Thymus (tissue), 11 donors: Measurements from ENCODE around the gene SLC38A3. TPM values are rescaled to one million over a fixed set of nuclear protein-coding genes. Genes with fewer than 3 reads are reported as not detected.

ENCODE experiments used
- DNase-seq, 9 donors: peaks; one replicate each; pipeline ENCODE4 v3.0.0-alpha.2; 2013; ENCODE audit warnings: low spot score in 9 of 9, low read depth in 6 of 9, missing footprints in 1 of 9
- H3K27ac ChIP-seq, 2 donors: one replicate each; pipeline ENCODE4 v1.5.1; 2013; ENCODE audit warnings: control low read depth in 1 of 2, low read depth in 1 of 2, low read length in 1 of 2, mild to moderate bottlenecking in 1 of 2, moderate library complexity in 1 of 2
- H3K27me3 ChIP-seq, 2 donors: one replicate each; pipeline ENCODE4 v1.5.1; 2013; ENCODE audit warnings: low read length in 1 of 2; ENCODE audit not compliant: control insufficient read depth in 2 of 2, insufficient read depth in 1 of 2
- H3K36me3 ChIP-seq, 2 donors: one replicate each; pipeline ENCODE4 v1.5.1; 2013; ENCODE audit warnings: low read length in 1 of 2, mild to moderate bottlenecking in 1 of 2, moderate library complexity in 1 of 2; ENCODE audit not compliant: control insufficient read depth in 2 of 2, insufficient read depth in 2 of 2
- H3K4me1 ChIP-seq, 2 donors: one replicate each; pipeline ENCODE4 v1.5.1; 2013; ENCODE audit warnings: low read length in 2 of 2; ENCODE audit not compliant: control insufficient read depth in 2 of 2, insufficient read depth in 2 of 2
- H3K4me3 ChIP-seq, 2 donors: one replicate each; pipeline ENCODE4 v1.5.1; 2013; ENCODE audit warnings: low read length in 2 of 2, control low read depth in 1 of 2, mild to moderate bottlenecking in 1 of 2
- H3K9me3 ChIP-seq, 2 donors: one replicate each; pipeline ENCODE4 v1.5.1; 2013; ENCODE audit warnings: low read length in 1 of 2, mild to moderate bottlenecking in 1 of 2; ENCODE audit not compliant: control insufficient read depth in 2 of 2, insufficient read depth in 1 of 2
- WGBS: extraction: QIAGEN DNeasy Blood & Tissue Kit; methylation state at CpG from one replicate; pipeline ENCODE4 v1.1.7; 2013; 5-methylcytosine and 5-hydroxymethylcytosine counted together
- polyA plus RNA-seq: library from polyadenylated mRNA; stranded (reverse); fragments of 200-250 nt; gene quantifications from one replicate; pipeline ENCODE4 v1.2.3, GENCODE V29; 2013
- total RNA-seq: library from RNA; stranded (reverse); fragments of 120-200 nt; gene quantifications from one replicate; pipeline ENCODE4 v1.2.4, GENCODE V29; 2013
- donor health status: healthy.

The SLC38A3 gene
- total and polyA plus RNA-seq, 2 donors: 0.05 to 0.18 TPM

- Histone ChIP-seq H3K27ac (peak overlapping the region; percentile 88 to 97), H3K4me1 (peaks cover 28 to 74% of the 10 kb centered on the region in 2 donors), H3K36me3 (peaks cover 30 to 60% of the 10 kb centered on the region in 2 donors), H3K9me3 (no peaks in the 10 kb centered on the region), H3K4me3 (peak overlapping the region; percentile 55 to 56), H3K27me3 (no peaks in the 10 kb centered on the region)
- 1% methylated on average over 25 of the region's 25 CpGs for WGBS
- peak in 8 of 9 donors; percentile 81 to 96 (median 89) for DNase-seq
Measured at GRCh38 chr3:50245831-50246516, 40.9 kb downstream of the SLC38A3 start.

GRCh38 chr3:50246517-50246954 is 41.5 kb downstream of the SLC38A3 start:
- DNase-seq: peak in 7 of 9 donors; percentile 68 to 92 (median 83)
- WGBS: 5% methylated on average over 10 of the region's 10 CpGs
- Histone ChIP-seq H3K36me3 (peaks cover 32 to 60% of the 10 kb centered on the region in 2 donors), H3K9me3 (no peaks in the 10 kb centered on the region), H3K27me3 (no peaks in the 10 kb centered on the region), H3K27ac (peak overlapping the region; percentile 61 to 97), H3K4me3 (peak overlapping the region; percentile 55 to 56), H3K4me1 (peaks cover 22 to 69% of the 10 kb centered on the region in 2 donors)

- Histone ChIP-seq H3K27me3 (no peaks in the 10 kb centered on the region), H3K27ac (no peak overlapping the region), H3K36me3 (peaks cover 43 to 63% of the 10 kb centered on the region in 2 donors), H3K4me1 (peaks cover 12 to 52% of the 10 kb centered on the region in 2 donors), H3K4me3 (no peak overlapping the region), H3K9me3 (no peaks in the 10 kb centered on the region)
- no peak for DNase-seq
- 68% methylated on average over 3 of the region's 3 CpGs for WGBS
Measured at GRCh38 chr3:50248387-50248786, 43.3 kb downstream of the SLC38A3 start.

- no peak overlapping the region for H3K4me3 ChIP-seq
- no peaks in the 10 kb centered on the region for H3K9me3 ChIP-seq
- 98% methylated on average over 5 of the region's 5 CpGs for WGBS
- no peak for DNase-seq
- no peak overlapping the region for H3K27ac ChIP-seq
- H3K36me3 ChIP-seq: peaks cover 47 to 69% of the 10 kb centered on the region in 2 donors
- H3K4me1 ChIP-seq: peaks cover 12 to 44% of the 10 kb centered on the region in 2 donors
- no peaks in the 10 kb centered on the region for H3K27me3 ChIP-seq
Measured at GRCh38 chr3:50249457-50249856, 44.4 kb downstream of the SLC38A3 start.

- Histone ChIP-seq H3K4me3 (no peak overlapping the region), H3K27me3 (no peaks in the 10 kb centered on the region), H3K27ac (no peak overlapping the region), H3K9me3 (no peaks in the 10 kb centered on the region), H3K36me3 (peaks cover 56 to 76% of the 10 kb centered on the region in 2 donors), H3K4me1 (peaks cover 12 to 36% of the 10 kb centered on the region in 2 donors)
- no peak for DNase-seq
- WGBS: 95% methylated on average over 4 of the region's 4 CpGs
Measured at GRCh38 chr3:50250514-50250913, 45.4 kb downstream of the SLC38A3 start.

- WGBS: 95% methylated on average over 8 of the region's 8 CpGs
- Histone ChIP-seq H3K4me3 (no peak overlapping the region), H3K27ac (no peak overlapping the region), H3K36me3 (peaks cover 63 to 80% of the 10 kb centered on the region in 2 donors), H3K4me1 (peaks cover 10 to 29% of the 10 kb centered on the region in 2 donors), H3K9me3 (no peaks in the 10 kb centered on the region), H3K27me3 (no peaks in the 10 kb centered on the region)
- no peak for DNase-seq
Measured at GRCh38 chr3:50251220-50251619, 46.1 kb downstream of the SLC38A3 start.

- peaks cover 0 to 16% of the 10 kb centered on the region in 2 donors for H3K4me1 ChIP-seq
- peaks cover 76 to 89% of the 10 kb centered on the region in 2 donors for H3K36me3 ChIP-seq
- 96% methylated on average over 8 of the region's 8 CpGs for WGBS
- no peak overlapping the region for H3K4me3 ChIP-seq
- H3K27ac ChIP-seq: peak overlapping the region in 1 of 2 donors; percentile 53
- no peaks in the 10 kb centered on the region for H3K9me3 ChIP-seq
- H3K27me3 ChIP-seq: no peaks in the 10 kb centered on the region
- DNase-seq: no peak
Measured at GRCh38 chr3:50254577-50255250, 49.6 kb downstream of the SLC38A3 start.

- Histone ChIP-seq H3K4me3 (no peak overlapping the region), H3K36me3 (peaks cover 74 to 84% of the 10 kb centered on the region in 2 donors), H3K27me3 (peaks cover 0 to under 1% of the 10 kb centered on the region in 2 donors), H3K27ac (peak overlapping the region in 1 of 2 donors; percentile 53), H3K9me3 (no peaks in the 10 kb centered on the region), H3K4me1 (peaks cover 0 to 16% of the 10 kb centered on the region in 2 donors)
- no peak for DNase-seq
- 94% methylated on average over 9 of the region's 9 CpGs for WGBS
Measured at GRCh38 chr3:50255251-50255615, 50.2 kb downstream of the SLC38A3 start.
